Mucosa of gallbladder (tissue), 1 donor: Measurements from ENCODE around the gene XRRA1. TPM values are rescaled to one million over a fixed set of nuclear protein-coding genes. Genes with fewer than 3 reads are reported as not detected.
"Not testable (repeated sequence)": the region's sequence is repeated elsewhere in the genome, so short reads cannot be mapped to it uniquely, and the experiment has no call there.

Experiments used
- DNase-seq: peaks from one replicate; pipeline ENCODE4 v3.0.0-alpha.2; 2020; ENCODE audit warnings: low spot score
- total RNA-seq: library from RNA; stranded (reverse); gene quantifications from one replicate; pipeline ENCODE4 v1.2.1, GENCODE V29; 2021
- donor health status: DM: no; HTN: no; CAD: no.

The XRRA1 gene
- total RNA-seq, 1 donor from 2014 or later, result 16.2 TPM

- no peak for DNase-seq
These were observed 111.7 kb downstream of the XRRA1 start for GRCh38 chr11:74837191-74837590.

GRCh38 chr11:74826901-74827300, 122.0 kb downstream of the XRRA1 start:
- no peak for DNase-seq

DNA sequence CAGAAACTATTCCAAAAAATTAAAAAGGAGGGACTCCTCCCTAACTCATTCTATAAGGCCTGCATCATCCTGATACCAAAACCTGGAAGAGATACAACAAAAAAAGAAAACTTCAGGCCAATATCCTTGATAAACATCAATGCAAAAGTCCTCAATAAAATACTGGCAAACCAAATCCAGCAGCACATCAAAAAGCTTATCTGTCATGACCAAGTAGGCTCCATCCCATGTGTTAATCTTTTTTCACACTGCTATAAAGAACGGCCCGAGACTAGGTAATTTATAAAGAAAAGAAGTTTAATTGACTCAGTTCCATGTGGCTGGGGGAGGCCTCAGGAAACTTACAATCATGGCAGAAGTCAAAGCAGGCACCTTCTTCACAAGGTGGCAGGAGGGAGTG, 123.3 kb downstream of the XRRA1 start:
- not testable (repeated sequence) for DNase-seq

GRCh38 chr11:74824285-74824982, 124.5 kb downstream of the XRRA1 start:
- DNase-seq, result no peak

DNA sequence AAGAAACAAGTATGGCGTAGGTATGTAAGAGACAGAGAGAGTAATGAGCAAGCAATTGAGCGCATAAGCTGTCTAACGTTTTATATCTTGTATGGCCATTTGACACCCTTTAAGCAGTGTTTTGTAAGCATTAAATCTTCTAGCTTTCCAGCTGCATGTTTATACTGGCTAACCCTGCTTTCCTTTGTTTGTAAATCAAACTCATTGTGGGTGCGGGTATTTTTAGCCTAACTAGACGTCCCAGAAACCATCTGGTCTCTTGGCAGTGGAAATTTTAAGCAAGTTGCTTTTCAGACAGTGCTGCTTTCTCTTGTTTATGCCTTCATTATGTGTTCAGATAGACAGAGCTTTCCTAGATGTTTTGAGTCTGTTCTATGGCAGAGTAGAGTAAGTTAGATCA, 126.7 kb downstream of the XRRA1 start:
- no peak for DNase-seq

DNA sequence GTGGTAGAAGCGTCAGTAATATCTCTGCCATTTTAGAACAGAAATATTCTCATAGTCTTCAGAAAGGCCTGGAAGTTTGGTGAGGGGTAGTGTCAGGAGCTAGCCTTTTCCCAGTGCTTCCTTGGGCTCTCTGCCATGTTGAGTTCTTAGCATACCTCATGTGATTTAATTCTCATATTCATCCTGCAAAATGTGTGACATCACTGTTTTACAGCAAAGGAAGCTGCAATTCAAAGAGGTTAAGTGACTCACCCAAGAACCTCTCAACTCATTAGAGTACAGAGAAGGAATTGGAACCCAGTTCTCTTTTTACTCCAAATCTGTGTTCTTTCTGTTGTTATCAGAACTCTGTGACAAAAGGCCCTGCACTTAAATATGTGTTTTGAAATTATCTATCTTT, 128.1 kb downstream of the XRRA1 start:
- DNase-seq, result no peak

- DNase-seq, result no peak
These were observed 129.5 kb downstream of the XRRA1 start for GRCh38 chr11:74819400-74819799.

GRCh38 chr11:74818283-74818946, 130.5 kb downstream of the XRRA1 start:
- no peak for DNase-seq

DNA sequence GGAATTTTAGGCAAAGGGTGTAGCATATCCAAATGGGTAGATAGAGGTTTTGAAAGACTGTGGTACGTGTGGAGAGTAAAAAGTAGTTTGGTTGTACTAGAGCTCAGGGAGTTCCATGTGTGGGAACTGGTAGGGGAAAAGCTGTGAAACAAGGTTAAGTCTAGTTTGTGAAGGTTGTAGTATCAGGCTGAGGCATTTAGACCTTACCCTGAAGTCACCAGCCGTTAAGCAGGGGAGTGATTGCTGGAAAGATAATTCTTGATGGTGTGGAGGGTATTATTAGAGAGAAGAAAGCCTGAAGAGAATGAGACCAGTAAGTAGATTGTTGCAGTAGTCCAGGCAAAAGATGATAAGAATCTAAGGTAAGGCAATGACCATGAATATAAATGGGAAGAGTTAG, 132.2 kb downstream of the XRRA1 start:
- no peak for DNase-seq

DNA sequence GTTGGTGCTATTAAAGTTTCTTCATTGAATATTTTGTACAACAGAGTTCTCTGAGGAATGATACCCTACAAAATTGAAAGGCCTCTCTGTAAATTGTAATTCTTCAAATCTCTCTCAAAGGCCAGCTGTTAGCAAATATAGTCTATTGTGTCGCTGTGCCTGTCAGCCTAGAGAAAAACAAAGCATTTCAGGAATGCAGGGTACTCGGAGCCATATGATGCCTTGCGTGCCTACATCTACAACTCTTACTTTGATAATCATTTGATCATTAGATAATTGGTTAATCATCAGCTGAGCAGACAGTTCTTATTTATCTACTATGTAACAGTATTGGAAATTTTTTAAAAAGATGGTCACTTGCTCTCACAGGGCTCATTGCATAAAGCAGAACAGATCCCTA, 132.9 kb downstream of the XRRA1 start:
- no peak for DNase-seq

DNA sequence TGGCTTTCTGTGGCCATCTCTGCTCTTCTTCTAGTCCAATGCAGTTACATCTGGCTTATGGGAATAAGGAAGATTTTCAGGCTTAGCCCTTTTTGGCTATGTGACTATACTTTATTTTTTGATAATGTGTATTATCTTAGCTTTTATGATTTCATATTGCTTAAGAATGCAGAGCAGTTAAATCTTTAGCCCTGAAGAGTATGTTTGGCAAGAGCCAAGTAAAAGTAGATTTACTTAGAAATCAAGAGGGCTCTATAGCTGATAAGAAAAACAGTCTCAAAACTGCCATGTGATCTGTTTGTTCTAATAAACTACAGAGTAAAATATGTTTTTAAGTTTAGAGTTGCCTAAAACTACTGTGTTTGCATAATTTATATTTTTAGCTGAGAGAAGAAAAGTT, 139.1 kb downstream of the XRRA1 start:
- no peak for DNase-seq

- DNase-seq, result no peak
These were observed 142.6 kb downstream of the XRRA1 start for GRCh38 chr11:74806267-74806666.

DNA sequence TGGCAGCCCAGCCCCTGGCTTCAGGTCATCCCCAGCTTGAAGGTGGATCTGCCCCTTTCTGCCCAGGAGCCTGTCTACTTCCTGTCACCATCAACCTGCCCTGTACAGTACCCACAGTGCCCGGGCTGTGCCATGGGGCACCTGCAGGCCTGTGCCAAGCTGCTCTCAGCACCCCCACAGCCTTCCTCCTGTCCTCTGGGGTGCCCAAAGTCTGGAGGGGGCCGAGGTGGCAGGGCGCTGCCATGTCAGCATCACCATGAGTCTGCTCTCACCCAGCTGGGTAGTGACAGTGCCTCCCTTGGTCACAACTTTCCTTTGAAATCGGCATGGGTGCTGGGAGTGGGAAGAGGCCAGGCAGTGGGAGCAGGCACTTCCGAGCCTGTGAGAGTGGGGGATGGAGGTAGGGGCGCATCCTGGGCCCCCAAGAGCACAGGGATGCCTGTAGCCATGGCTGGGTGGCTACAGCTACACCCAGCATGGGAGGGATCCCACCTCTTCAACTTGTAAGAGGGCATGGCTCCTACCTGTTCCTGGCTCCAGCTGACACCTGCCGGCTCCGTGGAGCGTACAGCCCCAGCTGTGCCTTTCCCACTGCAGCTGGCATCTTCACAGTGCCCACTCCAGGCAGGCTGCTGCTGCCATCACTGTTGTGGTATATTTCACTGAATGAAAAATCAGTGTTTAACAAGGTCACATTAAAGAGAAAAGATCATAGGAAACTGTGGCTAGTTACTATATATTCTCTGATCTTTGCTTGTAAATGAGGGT, 157.4 kb downstream of the XRRA1 start:
- DNase-seq, result no peak

Other genes with a start within 250 kb of the XRRA1 start
- gene CHRDL2, start 217.7 kb downstream of the XRRA1 start, total RNA-seq, result 312 TPM
- 19.8 TPM for gene RNF169, start 200.2 kb downstream of the XRRA1 start, total RNA-seq
- 145 TPM for gene SPCS2, start 175 bp upstream of the XRRA1 start, total RNA-seq
- 8.1 TPM for gene NEU3, start 39.8 kb upstream of the XRRA1 start, total RNA-seq
- not detected for gene OR2AT4, start 147.8 kb upstream of the XRRA1 start, total RNA-seq
- 112 TPM for gene SLCO2B1, start 202.0 kb upstream of the XRRA1 start, total RNA-seq